CD4-positive, alpha-beta T cell treated with Interleukin-6 at 100 ng/mL for 8 hours (primary cell): ENCODE measurements around the gene YAE1.

Source experiments
- DNase-seq: peaks from one replicate; pipeline ENCODE4 v3.0.0-alpha.2; 2020; ENCODE audit warnings: mixed read lengths, low spot score

YAE1 gene

GRCh38 chr7:39554583-39555165 is 11.5 kb upstream of the YAE1 start:
- no peak for DNase-seq

- DNase-seq = no peak
These were observed 9.0 kb upstream of the YAE1 start for GRCh38 chr7:39557222-39557621.

DNA sequence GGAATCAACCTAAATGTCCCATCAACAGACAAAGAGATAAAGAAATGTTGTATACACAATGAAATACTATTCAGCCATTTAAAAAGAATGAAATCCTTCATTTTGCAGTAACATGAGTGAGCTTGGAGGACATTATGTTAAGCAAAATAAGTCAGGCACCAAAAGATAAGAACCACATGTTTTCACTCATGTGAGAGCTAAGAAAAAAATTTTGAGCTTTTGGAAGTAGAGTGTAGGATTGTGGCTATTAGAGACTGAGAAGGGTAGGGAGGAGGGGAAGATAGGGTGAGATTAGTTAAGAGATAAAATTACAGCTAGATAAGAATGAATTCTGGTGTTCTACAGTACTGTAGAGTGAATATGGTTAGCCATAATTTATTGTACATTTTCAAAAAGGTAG is 8.3 kb upstream of the YAE1 start:
- DNase-seq = no peak

GRCh38 chr7:39560408-39560807 is 5.8 kb upstream of the YAE1 start:
- no peak for DNase-seq

DNA sequence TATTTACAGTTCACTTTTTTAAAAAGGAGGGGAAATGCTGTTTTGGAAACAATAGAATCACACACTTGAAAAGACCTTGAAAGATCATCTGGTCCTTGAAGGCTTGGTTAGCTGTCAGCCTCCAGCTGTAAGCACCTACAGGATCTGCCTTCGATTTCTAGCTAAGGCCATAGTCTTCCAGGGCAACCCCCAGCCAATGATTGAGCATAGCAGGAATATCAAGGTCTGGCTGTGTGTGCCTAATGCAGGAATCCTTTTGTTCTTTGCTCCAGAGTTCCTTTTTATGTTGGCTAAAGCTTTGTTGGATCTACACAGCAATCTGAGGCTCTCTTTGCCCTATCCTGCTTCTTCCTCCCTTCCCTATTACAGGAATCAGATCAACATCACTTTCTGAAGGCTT is 5.2 kb upstream of the YAE1 start:
- no peak for DNase-seq

DNA sequence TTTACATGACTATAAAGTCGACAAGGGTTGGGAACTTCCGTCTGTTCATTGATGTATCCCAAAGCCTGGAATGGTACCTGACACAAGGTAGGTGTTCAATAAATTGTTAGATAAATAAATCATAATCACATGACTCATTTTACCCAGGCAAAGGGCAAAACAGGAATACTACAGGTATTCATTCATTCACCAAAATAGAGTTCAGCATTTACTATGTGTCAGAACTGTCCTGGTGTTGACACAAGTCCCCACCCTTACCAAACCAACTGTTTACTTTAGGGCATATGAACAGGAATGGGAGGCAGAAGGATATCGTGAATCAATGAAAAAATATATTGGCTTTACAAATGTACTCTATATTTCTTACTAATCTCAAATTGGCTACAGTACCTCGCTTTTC is 666 bp upstream of the YAE1 start:
- DNase-seq = no peak

- DNase-seq = no peak
These were observed 1.1 kb downstream of the YAE1 start for GRCh38 chr7:39567294-39567693.

DNA sequence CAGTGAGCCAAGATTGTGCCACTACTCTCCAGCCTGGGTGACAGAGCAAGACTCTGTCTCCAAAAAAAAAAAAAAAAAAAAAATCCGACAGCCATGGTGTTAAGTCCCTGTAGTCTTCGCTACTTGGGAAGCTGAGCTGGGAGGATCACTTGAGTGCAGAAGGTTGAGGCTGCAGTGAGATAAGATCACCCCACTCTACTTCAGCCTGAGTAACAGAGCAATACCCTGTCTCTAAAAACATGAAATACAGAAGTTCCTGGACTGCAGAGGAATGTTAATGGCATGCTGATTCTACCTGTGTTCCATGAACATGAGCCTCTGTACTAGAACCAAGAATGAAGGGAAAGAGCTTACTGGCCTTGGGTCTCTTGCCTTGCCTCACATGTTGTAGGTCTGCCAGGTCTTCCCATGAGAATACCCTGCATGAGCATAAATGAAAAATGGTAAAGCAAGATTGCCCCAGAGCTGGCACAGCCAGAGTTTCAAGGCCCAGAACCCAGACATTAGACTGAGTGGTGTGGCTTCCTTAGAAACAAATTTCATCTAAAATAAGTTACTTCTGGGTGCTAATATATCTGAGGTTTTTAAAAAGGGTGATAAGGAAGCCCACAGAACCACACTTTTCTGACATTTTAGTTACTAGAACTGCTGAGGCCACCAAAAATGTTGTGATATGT is 8.6 kb downstream of the YAE1 start:
- no peak for DNase-seq

GRCh38 chr7:39577229-39577874 is 11.1 kb downstream of the YAE1 start:
- no peak for DNase-seq

DNA sequence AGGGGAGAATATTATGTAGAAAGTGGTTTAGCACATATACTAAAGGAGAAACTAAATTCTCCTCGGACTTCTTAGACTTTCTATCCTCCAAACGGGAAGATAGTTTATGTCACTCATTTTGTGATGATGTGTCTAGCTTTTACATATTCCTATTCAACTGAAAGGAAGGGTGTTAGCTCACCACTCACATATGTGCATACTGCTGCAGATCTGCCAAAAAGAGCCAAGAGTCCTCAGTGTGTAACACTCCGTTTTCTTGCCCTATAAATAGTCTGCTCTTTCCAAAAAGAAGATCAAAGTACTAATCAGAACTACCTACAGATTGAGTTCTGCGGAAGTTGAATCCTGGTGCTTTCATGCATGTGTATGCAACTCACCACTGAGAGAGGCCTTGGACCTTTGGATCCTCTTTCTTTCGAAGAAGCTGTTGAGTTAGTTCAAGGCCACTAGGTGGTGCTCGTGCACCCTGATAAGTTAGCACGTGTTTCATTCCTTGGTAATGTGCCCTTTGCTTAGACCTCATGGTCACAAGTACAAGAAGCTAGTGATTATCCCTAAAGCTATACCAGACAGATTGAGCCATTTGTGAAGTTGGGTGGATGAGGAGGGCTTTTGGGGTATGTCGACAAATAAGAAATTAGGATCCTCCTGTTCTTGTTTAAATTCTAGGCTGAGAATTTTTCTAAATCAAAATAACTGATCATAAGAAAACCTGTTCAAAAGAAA is 14.1 kb downstream of the YAE1 start:
- peak; percentile 81 for DNase-seq

DNA sequence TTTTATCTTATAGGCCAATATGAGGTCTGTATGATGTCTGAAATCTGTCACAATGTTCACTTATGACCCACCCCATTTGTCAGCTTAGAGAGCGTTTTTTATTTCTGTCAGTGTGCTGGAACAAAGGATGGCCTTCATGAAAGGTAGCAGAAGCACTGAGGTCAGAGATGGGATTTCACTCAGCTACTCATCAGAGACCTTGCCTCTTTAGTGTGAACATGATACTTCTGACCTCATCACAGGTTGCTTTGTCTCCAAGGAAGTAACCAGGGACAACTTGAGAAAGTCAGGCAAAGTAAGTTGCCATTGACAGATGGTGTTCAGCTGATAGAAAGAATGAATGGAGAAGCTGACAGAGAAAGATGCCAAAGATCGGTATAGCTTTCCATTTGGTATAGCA is 16.3 kb downstream of the YAE1 start:
- DNase-seq = no peak

GRCh38 chr7:39583539-39583938 is 17.3 kb downstream of the YAE1 start:
- no peak for DNase-seq

GRCh38 chr7:39587393-39587792 is 21.2 kb downstream of the YAE1 start:
- no peak for DNase-seq

DNA sequence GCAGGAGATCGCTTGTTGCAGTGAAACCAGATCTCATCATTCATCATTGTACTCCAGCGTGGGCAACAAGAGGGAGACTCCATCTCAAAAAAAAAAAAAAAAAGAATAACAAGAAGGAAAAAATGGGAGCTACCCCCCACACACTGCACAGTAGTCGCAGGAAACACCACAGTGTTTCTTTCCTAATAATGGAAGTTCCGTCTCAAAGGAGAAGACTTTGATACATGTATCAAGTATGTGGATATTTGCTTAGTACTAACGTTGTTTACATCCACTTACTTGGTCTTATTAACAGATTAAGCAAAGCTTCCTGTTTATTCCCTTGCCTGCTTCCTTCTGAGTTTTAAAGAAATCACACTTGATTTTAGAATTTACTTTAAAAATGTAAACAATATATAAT is 22.2 kb downstream of the YAE1 start:
- no peak for DNase-seq

DNA sequence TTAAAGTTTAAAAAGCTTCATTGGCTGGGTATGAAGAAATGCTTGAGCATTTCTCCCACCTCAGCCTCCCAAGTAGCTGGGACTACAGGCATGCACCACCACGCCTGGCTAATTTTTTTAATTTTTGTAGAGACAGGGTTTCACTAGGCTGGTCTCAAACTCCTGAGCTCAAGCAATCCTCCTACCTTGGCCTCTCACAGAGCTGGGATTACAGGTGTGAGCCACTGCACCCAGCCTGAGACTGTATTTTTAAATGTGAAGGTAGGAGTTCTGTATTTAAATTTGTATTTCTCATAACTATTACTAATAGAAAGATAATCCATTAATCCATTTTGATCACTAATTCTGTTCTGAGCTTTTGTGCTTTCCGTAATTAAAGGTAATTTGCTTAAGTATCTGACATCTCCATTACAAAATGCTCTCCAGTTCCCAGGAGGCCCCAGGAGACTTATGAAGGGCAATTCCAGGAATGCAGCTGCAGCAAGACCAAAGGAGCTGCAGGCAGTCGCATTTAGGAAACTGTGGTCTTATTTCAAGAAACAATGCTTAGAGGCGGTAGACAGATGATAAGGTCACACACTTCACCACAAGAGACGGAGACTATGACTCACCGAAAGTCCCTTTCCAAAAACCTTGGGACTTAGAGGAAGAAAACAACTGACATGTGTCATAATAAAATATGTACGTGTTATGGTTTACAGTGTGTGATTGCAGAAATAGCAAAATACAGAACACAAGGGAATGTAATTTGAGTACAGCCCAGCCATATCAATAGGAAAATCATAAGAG is 23.3 kb downstream of the YAE1 start:
- DNase-seq = peak; percentile 77

DNA sequence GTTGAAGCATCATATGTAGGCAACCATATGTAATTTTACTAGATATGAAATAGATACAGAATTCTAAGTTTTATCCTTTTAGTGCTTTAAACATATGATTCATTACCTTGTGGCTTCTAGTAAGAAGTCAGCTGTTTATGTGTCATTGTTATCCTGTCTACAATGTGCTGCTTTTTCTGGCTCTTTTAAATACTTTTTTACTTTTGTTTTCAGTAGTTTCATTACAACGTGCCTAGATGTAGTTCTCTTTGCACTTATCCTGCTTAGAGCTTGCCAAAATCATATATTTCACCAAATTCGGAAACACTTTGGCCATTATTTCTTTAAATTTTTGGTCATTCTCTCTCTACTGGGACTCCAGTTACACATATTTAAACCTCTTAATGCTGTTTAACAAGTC is 26.4 kb downstream of the YAE1 start:
- DNase-seq = peak; percentile 9

DNA sequence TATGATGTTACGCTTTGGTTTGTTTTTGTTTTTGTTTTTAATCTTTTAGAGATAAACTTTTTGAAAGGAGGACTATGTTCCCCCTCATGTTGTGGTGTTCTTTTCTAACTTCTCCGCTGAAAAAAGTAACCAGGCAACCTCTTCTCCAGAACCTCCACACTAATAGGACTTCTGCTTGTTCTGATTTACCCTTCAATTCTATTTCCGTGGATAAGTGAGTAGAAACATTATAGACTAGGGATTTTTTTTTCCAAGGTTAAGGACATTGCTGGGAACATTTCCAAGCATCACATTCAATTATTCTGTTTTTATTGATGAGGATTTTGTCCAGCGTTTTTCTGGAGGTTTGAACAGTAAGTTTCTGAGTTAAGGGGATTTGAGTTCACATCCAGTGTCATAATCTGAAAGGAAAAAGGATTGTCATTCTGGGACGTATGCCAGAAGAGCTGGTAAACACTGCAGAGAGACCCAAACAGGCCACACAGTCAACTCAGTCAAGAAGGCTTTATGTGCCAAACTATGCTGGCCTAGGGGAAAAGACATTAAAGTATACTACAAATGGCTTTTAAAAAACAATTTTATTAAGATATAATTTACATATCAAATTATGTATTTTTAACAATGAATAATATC is 28.9 kb downstream of the YAE1 start:
- no peak for DNase-seq

- DNase-seq = no peak
These were observed 36.1 kb downstream of the YAE1 start for GRCh38 chr7:39602351-39602750.

DNA sequence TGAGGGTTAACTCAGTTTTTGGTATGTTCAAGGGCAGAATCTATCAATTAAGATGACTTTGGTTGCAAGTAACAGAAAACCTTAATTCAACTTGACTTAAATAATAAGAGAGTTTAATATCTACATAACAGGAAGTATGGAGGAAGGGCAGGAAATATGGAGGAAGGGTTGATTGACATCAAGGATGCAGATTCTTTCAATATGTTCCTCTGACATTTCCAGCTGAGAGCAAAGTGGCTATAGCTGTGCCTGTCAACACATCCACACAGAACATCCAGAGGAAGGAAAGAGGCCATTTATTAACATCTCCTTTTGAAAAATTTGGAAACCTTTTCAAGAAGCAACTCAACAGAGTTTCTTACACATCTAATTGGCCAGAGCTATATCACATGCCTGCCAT is 37.7 kb downstream of the YAE1 start:
- DNase-seq = no peak

DNA sequence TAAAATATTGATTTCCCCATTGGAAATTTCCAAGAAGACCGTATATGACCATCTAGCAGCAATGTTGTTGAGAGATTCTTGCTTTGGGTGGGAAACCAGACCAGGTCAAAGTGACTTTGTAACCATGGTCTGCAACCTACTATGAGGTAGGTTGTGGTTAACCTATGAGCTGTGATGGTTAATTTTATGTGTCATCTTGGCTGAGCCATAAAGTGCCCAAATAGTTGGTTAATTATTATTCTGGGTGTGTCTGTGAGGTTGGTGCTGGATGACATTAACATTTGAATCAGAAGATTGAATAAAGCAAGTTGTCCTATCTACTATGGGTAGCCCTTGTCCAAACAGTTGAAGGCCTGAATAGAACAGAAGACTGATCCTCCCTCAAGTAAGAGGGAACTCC is 38.9 kb downstream of the YAE1 start:
- no peak for DNase-seq

GRCh38 chr7:39606352-39606751 is 40.1 kb downstream of the YAE1 start:
- DNase-seq = no peak

DNA sequence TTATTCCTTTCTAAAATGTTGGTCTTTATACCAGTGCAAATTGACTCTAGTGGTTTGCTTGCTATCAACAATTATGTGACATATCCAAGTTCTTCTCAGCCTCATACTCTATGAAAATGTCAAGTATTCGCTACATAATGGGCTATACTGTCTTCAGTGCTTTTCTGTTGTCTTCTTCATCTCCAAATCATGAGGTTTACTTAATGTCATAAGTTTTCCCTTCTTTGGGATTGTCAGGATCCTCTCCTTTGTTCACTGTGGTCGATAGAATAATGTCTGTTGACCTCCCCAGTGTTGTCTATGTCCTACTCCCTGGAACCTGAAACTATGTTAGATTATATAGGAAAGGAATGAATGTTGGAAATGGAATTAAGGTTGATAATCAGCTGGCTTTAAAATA is 40.7 kb downstream of the YAE1 start:
- DNase-seq = no peak
